Gastroesophageal sphincter (tissue), 4 donors: ENCODE results near the gene MADD. TPM values are rescaled to one million over a fixed set of nuclear protein-coding genes. Genes with fewer than 3 reads are reported as not detected.

Experiments used
- ATAC-seq: fragments of 150-250 bp; one replicate; pipeline ENCODE4 v1.9.1; 2016; ENCODE audit warnings: mild to moderate bottlenecking, moderate library complexity
- H3K27ac ChIP-seq, 4 donors: fragments of 200-600 bp; sonication (generic) in 3 of 4; 1 replicate in 3 of 4; 2 replicates in 1 of 4; pipeline ENCODE4 v1.5.1; 2016 to 2019
- H3K27me3 ChIP-seq: fragments of 200-600 bp; sonication (generic); one replicate; pipeline ENCODE4 v1.5.1; 2019
- H3K36me3 ChIP-seq, 2 donors: fragments of 200-600 bp; sonication (generic); one replicate each; pipeline ENCODE4 v1.5.1; 2019; ENCODE audit warnings: control low read depth in 1 of 2
- H3K4me1 ChIP-seq, 3 donors: fragments of 200-600 bp; sonication (generic); 1 replicate in 2 of 3; 2 replicates in 1 of 3; pipeline ENCODE4 v1.5.1; 2016 to 2019; ENCODE audit warnings: control low read depth in 2 of 3
- H3K4me3 ChIP-seq, 2 donors: fragments of 200-600 bp; sonication (generic); one replicate each; pipeline ENCODE4 v1.5.1; 2019; ENCODE audit warnings: mild to moderate bottlenecking in 1 of 2, moderate library complexity in 1 of 2
- H3K9me3 ChIP-seq, 3 donors: fragments of 200-600 bp; sonication (generic); one replicate each; pipeline ENCODE4 v1.5.1; 2017 to 2019; ENCODE audit warnings: control low read depth in 2 of 3
- EP300 ChIP-seq: sonication (generic); formaldehyde crosslinking; IDR thresholded peaks from one replicate; pipeline ENCODE4 v1.6.1; 2017; ENCODE audit warnings: antibody characterized with exemption, mild to moderate bottlenecking
- POLR2A ChIP-seq, 2 donors: fragments of 450-650 bp; IDR thresholded peaks; one replicate each; pipeline ENCODE4 v1.6.1; 2017; ENCODE audit warnings: antibody characterized with exemption in 2 of 2, mild to moderate bottlenecking in 2 of 2, moderate library complexity in 1 of 2
- POLR2AphosphoS5 ChIP-seq: sonication (generic); formaldehyde crosslinking; IDR thresholded peaks from one replicate; pipeline ENCODE4 v1.6.1; 2017; ENCODE audit warnings: antibody characterized with exemption
- WGBS, 2 donors: methylation state at CpG; one replicate each; pipeline ENCODE4 v1.1.5; 2018; ENCODE audit warnings: low coverage in 1 of 2; 5-methylcytosine and 5-hydroxymethylcytosine counted together
- total RNA-seq, 4 donors: library from RNA; depleted of rRNA; stranded (reverse); fragments of >200 nt; gene quantifications; one replicate each; pipeline ENCODE4 v1.1.0, GENCODE V29; 2016
- TF ChIP-seq, protein P1 (sequence below), 4 experiments: fragments of 200-600 bp in 2 of 4; fragments of 450-650 bp in 2 of 4; sonication (generic) in 1 of 4; IDR thresholded peaks; one replicate each; pipeline ENCODE4 v1.5.1; 2017 to 2019; ENCODE audit warnings: antibody characterized with exemption in 4 of 4, mild to moderate bottlenecking in 2 of 4, moderate library complexity in 2 of 4

The MADD gene
- total RNA-seq, 4 donors from 2014 or later = 23.7 to 33.9 (median 29.4) TPM

DNA sequence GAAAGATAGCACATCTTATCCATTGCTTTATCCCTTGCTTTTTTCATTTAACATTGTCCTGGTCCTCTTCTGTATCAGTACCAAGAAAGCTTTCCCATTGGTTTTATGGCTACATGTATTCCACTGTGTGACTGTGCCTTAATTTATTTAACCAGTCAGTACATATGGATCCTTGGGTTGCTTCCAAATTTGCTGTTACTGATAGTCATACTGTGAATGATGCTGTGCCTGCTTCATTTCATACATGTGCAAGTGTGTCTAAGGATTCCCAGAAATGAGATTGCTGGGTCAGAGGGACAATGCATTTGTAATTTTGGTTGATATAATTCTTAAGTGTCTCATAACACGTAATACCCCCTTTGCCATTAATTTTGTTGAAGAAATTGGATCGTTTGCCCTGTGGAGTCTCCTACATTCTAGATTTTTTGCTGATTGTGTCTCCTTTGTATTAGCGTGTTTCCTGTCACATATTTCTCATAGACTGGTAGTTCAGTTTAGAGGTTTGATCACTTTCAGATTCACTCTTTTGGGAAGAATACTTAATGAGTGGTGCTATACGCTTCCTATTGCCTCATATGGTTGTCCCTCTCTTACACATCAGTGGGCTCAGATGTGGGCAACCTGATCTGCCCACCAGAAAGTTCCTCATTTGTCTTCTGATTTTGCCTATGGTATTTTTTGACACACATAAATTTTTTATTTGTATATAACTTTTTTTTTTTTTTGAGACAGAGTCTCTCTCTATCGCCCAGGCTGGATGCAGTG, 47.3 kb downstream of the MADD start:
- H3K27ac ChIP-seq = no peak overlapping the region
- no peak for ATAC-seq
- H3K9me3 ChIP-seq = no peaks in the 10 kb centered on the region
- peaks cover 0 to 75% of the 10 kb centered on the region in 2 donors for H3K36me3 ChIP-seq
- TF ChIP-seq EP300 = no peak
- TF ChIP-seq POLR2AphosphoS5 = no peak
- no peak for TF ChIP-seq POLR2A (IDR thresholded peaks at IDR 0.05)
- TF ChIP-seq, protein P1, sequence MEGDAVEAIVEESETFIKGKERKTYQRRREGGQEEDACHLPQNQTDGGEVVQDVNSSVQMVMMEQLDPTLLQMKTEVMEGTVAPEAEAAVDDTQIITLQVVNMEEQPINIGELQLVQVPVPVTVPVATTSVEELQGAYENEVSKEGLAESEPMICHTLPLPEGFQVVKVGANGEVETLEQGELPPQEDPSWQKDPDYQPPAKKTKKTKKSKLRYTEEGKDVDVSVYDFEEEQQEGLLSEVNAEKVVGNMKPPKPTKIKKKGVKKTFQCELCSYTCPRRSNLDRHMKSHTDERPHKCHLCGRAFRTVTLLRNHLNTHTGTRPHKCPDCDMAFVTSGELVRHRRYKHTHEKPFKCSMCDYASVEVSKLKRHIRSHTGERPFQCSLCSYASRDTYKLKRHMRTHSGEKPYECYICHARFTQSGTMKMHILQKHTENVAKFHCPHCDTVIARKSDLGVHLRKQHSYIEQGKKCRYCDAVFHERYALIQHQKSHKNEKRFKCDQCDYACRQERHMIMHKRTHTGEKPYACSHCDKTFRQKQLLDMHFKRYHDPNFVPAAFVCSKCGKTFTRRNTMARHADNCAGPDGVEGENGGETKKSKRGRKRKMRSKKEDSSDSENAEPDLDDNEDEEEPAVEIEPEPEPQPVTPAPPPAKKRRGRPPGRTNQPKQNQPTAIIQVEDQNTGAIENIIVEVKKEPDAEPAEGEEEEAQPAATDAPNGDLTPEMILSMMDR (IDR thresholded peaks at IDR 0.05) = no peak
- H3K4me1 ChIP-seq = no peaks in the 10 kb centered on the region
- H3K4me3 ChIP-seq = no peak overlapping the region
- no peaks in the 10 kb centered on the region for H3K27me3 ChIP-seq
- WGBS, 2 donors = 75 to 77% methylated on average over 3 to 5 of the region's 5 CpGs

DNA sequence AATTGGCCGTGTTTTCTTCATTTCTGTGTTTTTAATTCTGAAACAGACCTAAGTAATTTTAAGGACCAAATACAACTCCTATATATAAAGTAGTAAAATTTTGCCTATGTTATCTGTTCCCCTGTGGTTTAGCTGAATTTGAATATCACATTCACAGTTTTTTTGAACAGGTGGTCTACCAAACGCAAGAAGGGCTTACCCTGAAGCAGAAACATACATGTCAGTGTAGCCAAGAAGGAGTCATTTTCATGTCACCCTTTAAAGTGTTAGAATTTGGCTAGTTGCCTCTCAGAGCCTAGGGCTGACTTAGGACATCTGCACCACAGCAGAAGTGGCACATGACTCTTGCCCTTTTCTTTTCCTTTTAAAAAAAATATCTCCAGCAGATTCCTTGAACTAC, 48.2 kb downstream of the MADD start:
- H3K4me3 ChIP-seq = no peak overlapping the region
- no peaks in the 10 kb centered on the region for H3K27me3 ChIP-seq
- no peak for ATAC-seq
- peaks cover 0 to 65% of the 10 kb centered on the region in 2 donors for H3K36me3 ChIP-seq
- no peak for TF ChIP-seq EP300
- no peak for TF ChIP-seq POLR2A (IDR thresholded peaks at IDR 0.05)
- no peak for TF ChIP-seq POLR2AphosphoS5
- TF ChIP-seq, protein P1 (IDR thresholded peaks at IDR 0.05) = no peak
- 81 to 90% methylated on average over 2 of the region's 2 CpGs for WGBS, 2 donors
- no peaks in the 10 kb centered on the region for H3K9me3 ChIP-seq
- no peaks in the 10 kb centered on the region for H3K4me1 ChIP-seq
- no peak overlapping the region for H3K27ac ChIP-seq

DNA sequence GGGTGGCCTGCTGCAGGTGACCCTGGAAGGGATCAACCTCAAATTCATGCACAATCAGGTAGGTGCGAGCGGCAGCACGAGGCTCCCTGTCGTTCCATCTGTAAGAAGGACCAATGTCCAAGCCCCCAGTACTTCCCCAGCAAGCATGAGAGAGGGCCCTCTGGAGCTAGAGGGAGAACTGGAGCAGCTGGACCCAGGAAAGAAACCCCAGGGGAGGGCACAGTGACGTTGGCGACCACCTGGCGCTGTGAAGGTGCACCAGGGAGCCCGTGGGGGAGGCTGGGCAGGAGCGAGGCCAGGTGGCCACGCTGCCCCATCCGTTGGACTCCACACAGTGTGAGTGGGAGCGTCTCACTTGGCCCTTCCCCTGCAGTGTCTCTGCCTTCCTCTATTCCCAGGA, 54.6 kb downstream of the MADD start:
- Histone ChIP-seq H3K9me3 (no peaks in the 10 kb centered on the region), H3K27ac (no peak overlapping the region), H3K27me3 (no peaks in the 10 kb centered on the region), H3K36me3 (peaks cover 0 to 2% of the 10 kb centered on the region in 2 donors), H3K4me1 (peaks cover 0 to 9% (median 2%) of the 10 kb centered on the region in 3 donors), H3K4me3 (no peak overlapping the region)
- no peak for TF ChIP-seq POLR2AphosphoS5
- TF ChIP-seq, protein P1 (IDR thresholded peaks at IDR 0.05) = no peak
- TF ChIP-seq POLR2A (IDR thresholded peaks at IDR 0.05) = no peak
- no peak for TF ChIP-seq EP300
- 80% methylated on average over 2 of the region's 12 CpGs; no CpG with 5 or more reads in 1 of the 2 donors for WGBS, 2 donors
- ATAC-seq = no peak

DNA sequence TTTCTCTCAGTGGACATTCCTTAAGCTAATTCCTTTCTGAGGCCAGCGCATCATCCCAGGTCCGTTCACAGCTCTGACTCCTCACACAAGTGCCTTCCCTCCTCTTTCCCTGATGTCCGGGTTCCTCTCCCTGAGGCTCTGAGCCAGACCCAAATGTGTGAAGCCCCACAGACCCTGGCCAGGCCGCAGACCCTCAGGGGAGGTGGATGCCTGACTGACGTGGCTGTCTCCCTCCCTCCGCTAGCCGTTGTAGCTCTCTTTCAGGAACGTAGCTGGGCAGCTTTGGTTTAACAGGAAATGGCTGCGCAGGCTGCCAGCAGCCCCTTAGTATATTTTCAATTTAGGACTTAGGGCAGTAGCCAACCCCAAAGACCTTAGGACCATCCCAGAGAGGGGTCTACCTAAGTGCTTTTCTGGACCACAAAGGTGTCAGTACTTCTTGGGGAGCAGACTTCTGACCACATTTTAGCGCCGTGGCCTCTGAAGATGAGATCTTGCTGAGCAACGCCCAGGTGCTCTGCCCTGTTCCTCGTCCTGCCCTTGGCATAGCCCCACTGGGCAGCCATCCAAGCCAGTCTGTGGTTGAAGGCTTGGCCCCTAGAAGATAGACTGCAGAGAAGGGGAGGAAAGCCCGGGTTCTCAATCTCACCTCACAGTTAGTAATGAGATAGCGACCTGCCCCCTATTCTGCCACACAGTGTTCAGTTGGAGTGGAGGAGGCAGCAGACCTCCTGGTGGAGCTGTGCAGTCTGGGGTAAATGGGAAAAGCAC, 55.5 kb downstream of the MADD start:
- WGBS, 2 donors = 90% methylated on average over 2 to 6 of the region's 15 CpGs
- no peaks in the 10 kb centered on the region for H3K9me3 ChIP-seq
- H3K4me3 ChIP-seq = no peak overlapping the region
- H3K27ac ChIP-seq = no peak overlapping the region
- no peak for ATAC-seq
- TF ChIP-seq, protein P1 (IDR thresholded peaks at IDR 0.05) = no peak
- no peak for TF ChIP-seq POLR2A (IDR thresholded peaks at IDR 0.05)
- no peaks in the 10 kb centered on the region for H3K27me3 ChIP-seq
- peaks cover 0 to 6% of the 10 kb centered on the region in 2 donors for H3K36me3 ChIP-seq
- H3K4me1 ChIP-seq = peaks cover 0 to 18% (median 11%) of the 10 kb centered on the region in 3 donors
